Loucy (cell line): Measurements from ENCODE around the gene LONP2.

ENCODE experiments used
- EZH2phosphoT487 ChIP-seq: fragments of 200-600 bp; IDR thresholded peaks from 2 replicates; pipeline ENCODE4 v1.6.1; 2018; ENCODE audit warnings: antibody characterized with exemption, mild to moderate bottlenecking, moderate library complexity, borderline replicate concordance
- TF ChIP-seq, protein P1 (sequence below): fragments of 200-600 bp; sonication (generic); conservative IDR thresholded peaks from 2 replicates; pipeline ENCODE4 v1.5.1; 2014; ENCODE audit warnings: mild to moderate bottlenecking, antibody characterized with exemption, low read length

- TF ChIP-seq, protein P1, sequence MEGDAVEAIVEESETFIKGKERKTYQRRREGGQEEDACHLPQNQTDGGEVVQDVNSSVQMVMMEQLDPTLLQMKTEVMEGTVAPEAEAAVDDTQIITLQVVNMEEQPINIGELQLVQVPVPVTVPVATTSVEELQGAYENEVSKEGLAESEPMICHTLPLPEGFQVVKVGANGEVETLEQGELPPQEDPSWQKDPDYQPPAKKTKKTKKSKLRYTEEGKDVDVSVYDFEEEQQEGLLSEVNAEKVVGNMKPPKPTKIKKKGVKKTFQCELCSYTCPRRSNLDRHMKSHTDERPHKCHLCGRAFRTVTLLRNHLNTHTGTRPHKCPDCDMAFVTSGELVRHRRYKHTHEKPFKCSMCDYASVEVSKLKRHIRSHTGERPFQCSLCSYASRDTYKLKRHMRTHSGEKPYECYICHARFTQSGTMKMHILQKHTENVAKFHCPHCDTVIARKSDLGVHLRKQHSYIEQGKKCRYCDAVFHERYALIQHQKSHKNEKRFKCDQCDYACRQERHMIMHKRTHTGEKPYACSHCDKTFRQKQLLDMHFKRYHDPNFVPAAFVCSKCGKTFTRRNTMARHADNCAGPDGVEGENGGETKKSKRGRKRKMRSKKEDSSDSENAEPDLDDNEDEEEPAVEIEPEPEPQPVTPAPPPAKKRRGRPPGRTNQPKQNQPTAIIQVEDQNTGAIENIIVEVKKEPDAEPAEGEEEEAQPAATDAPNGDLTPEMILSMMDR, result no peak
- TF ChIP-seq EZH2phosphoT487, result no peak
Measured at GRCh38 chr16:48310908-48311641, 67.0 kb downstream of the LONP2 start.
